ENCODE results near the gene IL1RL1. TPM values are rescaled to one million over a fixed set of nuclear protein-coding genes. Genes with fewer than 3 reads are reported as not detected.

The IL1RL1 gene
- total RNA-seq, 2 experiments from 2014 or later: not detected

DNA sequence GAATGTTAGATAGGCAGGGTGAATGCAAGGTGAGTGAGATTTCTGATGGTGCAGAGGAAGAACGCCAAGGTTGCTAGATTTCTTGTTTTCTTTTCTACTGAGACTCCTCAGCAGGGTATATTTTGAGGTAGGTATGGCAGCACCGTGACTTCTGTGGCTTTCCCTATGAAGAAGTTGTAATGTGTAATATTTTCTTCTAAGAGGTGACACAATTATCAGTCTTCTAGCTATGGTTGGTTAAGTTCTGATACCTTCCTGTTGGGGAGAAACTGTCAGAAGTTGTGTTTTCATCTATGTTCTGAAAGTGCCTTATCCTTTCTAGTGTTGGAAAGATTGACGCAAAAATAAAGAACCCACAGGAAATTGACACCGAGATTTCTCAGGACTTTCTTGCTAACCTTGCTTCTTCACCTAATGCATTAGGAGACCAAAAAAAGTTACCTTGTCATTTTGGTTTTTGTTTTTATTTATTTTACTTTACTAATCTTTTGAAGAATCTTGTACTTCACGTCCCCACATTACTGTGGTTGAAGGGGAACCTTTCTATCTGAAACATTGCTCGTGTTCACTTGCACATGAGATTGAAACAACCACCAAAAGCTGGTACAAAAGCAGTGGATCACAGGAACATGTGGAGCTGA is 56.1 kb downstream of the IL1RL1 start:
- ATAC-seq (ENCODE audit: poor library complexity): peak; percentile 85
- Histone ChIP-seq H3K27me3 (ENCODE audit: control insufficient read depth in 1 of 2, insufficient read depth in 2 of 2, low read length in 2 of 2) (no peaks in the 10 kb centered on the region), H3K4me3 (ENCODE audit: low read length) (peak overlapping the region; percentile 30), H3K4me1 (ENCODE audit: insufficient read depth, low read length) (peaks cover 39% of the 10 kb centered on the region), H3K27ac (ENCODE audit: low read depth in 1 of 2, low read length in 2 of 2) (peak overlapping the region in 1 of 2 donors; percentile 52), H3K36me3 (ENCODE audit: insufficient read depth, low read length) (peaks cover 19% of the 10 kb centered on the region), H3K9me3 (ENCODE audit: control insufficient read depth in 1 of 2, insufficient read depth in 1 of 2, low read length in 2 of 2) (peaks cover 5 to 15% of the 10 kb centered on the region in 2 experiments)
- TF ChIP-seq, protein P1, sequence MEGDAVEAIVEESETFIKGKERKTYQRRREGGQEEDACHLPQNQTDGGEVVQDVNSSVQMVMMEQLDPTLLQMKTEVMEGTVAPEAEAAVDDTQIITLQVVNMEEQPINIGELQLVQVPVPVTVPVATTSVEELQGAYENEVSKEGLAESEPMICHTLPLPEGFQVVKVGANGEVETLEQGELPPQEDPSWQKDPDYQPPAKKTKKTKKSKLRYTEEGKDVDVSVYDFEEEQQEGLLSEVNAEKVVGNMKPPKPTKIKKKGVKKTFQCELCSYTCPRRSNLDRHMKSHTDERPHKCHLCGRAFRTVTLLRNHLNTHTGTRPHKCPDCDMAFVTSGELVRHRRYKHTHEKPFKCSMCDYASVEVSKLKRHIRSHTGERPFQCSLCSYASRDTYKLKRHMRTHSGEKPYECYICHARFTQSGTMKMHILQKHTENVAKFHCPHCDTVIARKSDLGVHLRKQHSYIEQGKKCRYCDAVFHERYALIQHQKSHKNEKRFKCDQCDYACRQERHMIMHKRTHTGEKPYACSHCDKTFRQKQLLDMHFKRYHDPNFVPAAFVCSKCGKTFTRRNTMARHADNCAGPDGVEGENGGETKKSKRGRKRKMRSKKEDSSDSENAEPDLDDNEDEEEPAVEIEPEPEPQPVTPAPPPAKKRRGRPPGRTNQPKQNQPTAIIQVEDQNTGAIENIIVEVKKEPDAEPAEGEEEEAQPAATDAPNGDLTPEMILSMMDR (IDR thresholded peaks at IDR 0.05): no peak
- DNase-seq: peak in 5 of 14 experiments; percentile 18 to 81 (median 74)
- Mint-ChIP-seq H3K4me1 (ENCODE audit: low read depth) (peaks cover 49% of the 10 kb centered on the region), H3K27me3 (no peaks in the 10 kb centered on the region), H3K9me3 (peaks cover 5% of the 10 kb centered on the region), H3K36me3 (ENCODE audit: low read depth) (peaks cover 41% of the 10 kb centered on the region), H3K27ac (peak overlapping the region; percentile 83), H3K4me3 (peak overlapping the region; percentile 55)
- POLR2A ChIA-PET: interaction anchor here (1.1 to 1.7 kb wide), 2 partner anchors 11 to 116 kb away, joined by 3 to 6 read pairs; no protein-coding TSS in a partner anchor
- intact Hi-C loops (cut with DNase I, micrococcal nuclease): loop anchor here (1.0 to 5.0 kb wide), 2 partner anchors 51 to 55 kb away; partner anchors contain the start of gene IL18RAP (in 1 of the 2)
- CTCF ChIA-PET: interaction anchor here (1.4 kb wide), 1 partner anchor 12 kb away, joined by 6 read pairs; the partner anchor contains the start of gene IL18R1

DNA sequence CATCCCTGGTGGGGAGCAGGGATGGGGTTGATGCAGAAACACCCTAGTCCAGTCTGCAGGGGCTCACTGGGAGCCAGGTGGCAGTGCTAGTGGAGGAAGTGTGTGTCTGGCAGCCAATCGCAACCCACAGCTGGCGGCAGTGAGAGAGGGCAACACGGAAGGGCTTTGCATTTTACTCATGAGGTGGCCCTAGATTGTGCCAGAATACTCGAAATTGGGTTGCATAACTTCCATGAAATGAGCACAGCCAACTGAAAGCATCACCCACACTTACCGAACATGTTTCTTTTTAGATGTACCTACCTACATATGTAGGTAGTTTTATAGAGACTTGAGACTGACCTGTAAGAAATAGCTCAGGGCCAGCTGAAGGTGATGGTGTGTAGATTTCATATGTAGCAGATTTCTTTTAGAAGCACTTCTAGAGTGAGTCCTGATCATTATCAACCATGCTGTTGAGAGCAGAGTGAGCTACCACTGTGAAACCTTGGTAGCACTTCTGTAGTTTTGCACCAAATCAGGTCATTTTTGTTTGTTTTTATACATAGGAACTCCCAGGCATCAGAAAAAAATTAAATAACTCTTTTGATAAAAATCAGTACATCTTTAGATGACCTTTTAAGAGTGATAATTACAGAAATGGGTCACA is 57.2 kb downstream of the IL1RL1 start:
- intact Hi-C loops (cut with DNase I, micrococcal nuclease): loop anchor here in 1 of 2 experiments (5.0 kb wide), 1 partner anchor 54 kb away; the partner anchor contains the start of gene IL18RAP
- Histone ChIP-seq H3K27me3 (ENCODE audit: control insufficient read depth in 1 of 2, insufficient read depth in 2 of 2, low read length in 2 of 2) (no peaks in the 10 kb centered on the region), H3K27ac (ENCODE audit: low read depth in 1 of 2, low read length in 2 of 2) (peak overlapping the region in 1 of 2 donors; percentile 52), H3K4me1 (ENCODE audit: insufficient read depth, low read length) (peaks cover 39% of the 10 kb centered on the region), H3K36me3 (ENCODE audit: insufficient read depth, low read length) (peaks cover 8% of the 10 kb centered on the region), H3K9me3 (ENCODE audit: control insufficient read depth in 1 of 2, insufficient read depth in 1 of 2, low read length in 2 of 2) (peaks cover 5 to 15% of the 10 kb centered on the region in 2 experiments), H3K4me3 (ENCODE audit: low read length) (peak overlapping the region; percentile 30)
- CTCF ChIA-PET: interaction anchor here (1.2 to 1.4 kb wide), 2 partner anchors 13 to 17 kb away, joined by 3 to 6 read pairs; partner anchors contain the start of gene IL18R1
- no peaks in the 10 kb centered on the region for H3K27me3 Mint-ChIP-seq
- peak overlapping the region; percentile 83 for H3K27ac Mint-ChIP-seq
- no peak for ATAC-seq (ENCODE audit: poor library complexity)
- POLR2A ChIA-PET: interaction anchor here (0.7 to 1.7 kb wide), 4 partner anchors 12 to 117 kb away, joined by 3 to 6 read pairs (median 3); no protein-coding TSS in a partner anchor
- peak in 5 of 14 experiments; percentile 15 to 52 (median 42) for DNase-seq
- H3K4me1 Mint-ChIP-seq (ENCODE audit: low read depth): peaks cover 49% of the 10 kb centered on the region
- TF ChIP-seq, protein P1 (IDR thresholded peaks at IDR 0.05): no peak
- peak overlapping the region; percentile 55 for H3K4me3 Mint-ChIP-seq
- peaks cover 30% of the 10 kb centered on the region for H3K36me3 Mint-ChIP-seq (ENCODE audit: low read depth)
- H3K9me3 Mint-ChIP-seq: peaks cover 5% of the 10 kb centered on the region

DNA sequence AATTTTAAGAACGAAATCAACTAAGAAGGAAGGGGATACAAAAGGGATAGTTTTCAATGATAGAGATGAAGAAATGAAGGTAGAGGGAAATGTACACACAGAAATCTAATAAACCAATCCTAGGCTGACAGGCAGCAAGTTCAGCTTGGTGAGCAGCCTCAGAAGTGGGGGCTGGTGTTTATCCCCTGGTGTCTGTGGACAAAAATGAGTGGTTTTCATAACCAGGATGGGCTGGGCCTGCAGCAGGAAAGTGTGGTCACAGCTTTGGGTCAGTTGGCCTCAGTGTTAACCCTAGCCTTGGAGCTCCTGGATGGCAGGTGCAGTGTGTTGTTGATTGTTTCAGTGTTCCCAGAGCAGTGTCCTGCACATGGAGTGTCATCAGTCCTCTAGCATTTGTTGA is 58.5 kb downstream of the IL1RL1 start:
- intact Hi-C loops (cut with DNase I, micrococcal nuclease): loop anchor here in 1 of 2 experiments (5.0 kb wide), 1 partner anchor 52 kb away; the partner anchor contains the start of gene IL18RAP
- POLR2A ChIA-PET: no interaction called here

More for the DNA sequence above, 58.5 kb downstream of the IL1RL1 start:
- Histone ChIP-seq H3K4me3 (ENCODE audit: low read length) (no peak overlapping the region), H3K27me3 (ENCODE audit: control insufficient read depth in 1 of 2, insufficient read depth in 2 of 2, low read length in 2 of 2) (no peaks in the 10 kb centered on the region), H3K9me3 (ENCODE audit: control insufficient read depth in 1 of 2, insufficient read depth in 1 of 2, low read length in 2 of 2) (peaks cover 5 to 15% of the 10 kb centered on the region in 2 experiments), H3K36me3 (ENCODE audit: insufficient read depth, low read length) (peaks cover 3% of the 10 kb centered on the region), H3K4me1 (ENCODE audit: insufficient read depth, low read length) (peaks cover 39% of the 10 kb centered on the region), H3K27ac (ENCODE audit: low read depth in 1 of 2, low read length in 2 of 2) (no peak overlapping the region)
- Mint-ChIP-seq H3K27ac (peak overlapping the region; percentile 83), H3K4me1 (ENCODE audit: low read depth) (peaks cover 41% of the 10 kb centered on the region), H3K4me3 (no peak overlapping the region), H3K36me3 (ENCODE audit: low read depth) (peaks cover 28% of the 10 kb centered on the region), H3K9me3 (peaks cover 5% of the 10 kb centered on the region), H3K27me3 (no peaks in the 10 kb centered on the region)
- ATAC-seq (ENCODE audit: poor library complexity) (no peak), DNase-seq (no peak)
- CTCF ChIA-PET: interaction anchor here (1.2 kb wide), 1 partner anchor 16 kb away, joined by 3 read pairs; no protein-coding TSS in a partner anchor
- TF ChIP-seq, protein P1 (IDR thresholded peaks at IDR 0.05): no peak

Measured in CD4-positive, alpha-beta T cell (primary cell).